OCI-LY7 (cell line): ENCODE data around the gene TERB1. TPM values are rescaled to one million over a fixed set of nuclear protein-coding genes. Genes with fewer than 3 reads are reported as not detected.

Source experiments
- BruUV-seq: library from RNA; stranded (reverse); fragments of 400-500 nt; replicated peaks from 2 replicates; lab custom pipeline; 2021; lab: Mats Ljungman, UMichigan
- CTCF ChIA-PET: fragments of 300-600 bp; sonication (Branson Sonifier 250); formaldehyde crosslinking; loops from one replicate; lab custom pipeline; 2022; ENCODE audit warnings: antibody characterized with exemption; ENCODE audit not compliant: unreplicated experiment; lab: Charles Lee
- POLR2A ChIA-PET: fragments of 300-600 bp; sonication (Branson Sonifier 250); formaldehyde crosslinking; loops from one replicate; lab custom pipeline; 2022; ENCODE audit warnings: antibody characterized with exemption; lab: Charles Lee
- DNase-seq: peaks from one replicate; pipeline ENCODE4 v3.0.0-alpha.2; 2015; ENCODE audit warnings: low spot score
- H2AFZ ChIP-seq: fragments of 200-600 bp; sonication (generic), shearing (Covaris generic); 2 replicates; pipeline ENCODE4 v1.6.1; 2014; ENCODE audit warnings: mild to moderate bottlenecking, antibody characterized with exemption, low read length, moderate library complexity
- H3K27ac ChIP-seq: fragments of 200-600 bp; sonication (generic); 2 replicates; pipeline ENCODE4 v1.5.1; 2014; ENCODE audit warnings: mixed run types, low read depth, mild to moderate bottlenecking, moderate library complexity, low read length, inconsistent platforms; ENCODE audit not compliant: poor library complexity, severe bottlenecking
- H3K36me3 ChIP-seq: fragments of 200-600 bp; sonication (generic); 2 replicates; pipeline ENCODE4 v1.6.1; 2014; ENCODE audit warnings: mild to moderate bottlenecking, antibody characterized with exemption, low read length, moderate library complexity, mixed read lengths; ENCODE audit not compliant: insufficient read depth
- H3K4me1 ChIP-seq: fragments of 200-600 bp; sonication (generic); 2 replicates; pipeline ENCODE4 v1.5.1; 2014; ENCODE audit warnings: mild to moderate bottlenecking, low read length; ENCODE audit not compliant: insufficient read depth, poor library complexity, severe bottlenecking
- H3K4me2 ChIP-seq: fragments of 200-600 bp; sonication (generic); 2 replicates; pipeline ENCODE4 v1.6.1; 2014; ENCODE audit warnings: mild to moderate bottlenecking, low read length
- H3K4me3 ChIP-seq: fragments of 200-600 bp; sonication (generic); 2 replicates; pipeline ENCODE4 v1.5.1; 2014; ENCODE audit warnings: mild to moderate bottlenecking, low read depth, low read length; ENCODE audit not compliant: poor library complexity, severe bottlenecking
- H3K79me2 ChIP-seq: fragments of 200-600 bp; sonication (generic); 2 replicates; pipeline ENCODE4 v1.6.1; 2016; ENCODE audit warnings: low read depth, mild to moderate bottlenecking, low read length, moderate library complexity, mixed read lengths; ENCODE audit not compliant: insufficient read depth
- H3K9me2 ChIP-seq: fragments of 200-600 bp; sonication (generic); 2 replicates; pipeline ENCODE4 v1.6.1; 2016; ENCODE audit warnings: mild to moderate bottlenecking, low read length, mixed read lengths; ENCODE audit not compliant: insufficient read depth
- H3K9me3 ChIP-seq: fragments of 200-600 bp; sonication (generic); 2 replicates; pipeline ENCODE4 v1.6.1; 2014; ENCODE audit warnings: mild to moderate bottlenecking, mixed run types, low read length, mixed read lengths
- H4K20me1 ChIP-seq: fragments of 200-600 bp; sonication (generic); 2 replicates; pipeline ENCODE4 v1.6.1; 2014; ENCODE audit warnings: mild to moderate bottlenecking, antibody characterized with exemption, low read length, moderate library complexity, mixed read lengths; ENCODE audit not compliant: insufficient read depth
- CTCF ChIP-seq: fragments of 200-600 bp; sonication (generic); conservative IDR thresholded peaks from 2 replicates; pipeline ENCODE4 v1.5.1; 2014; ENCODE audit warnings: mild to moderate bottlenecking, antibody characterized with exemption, low read length, moderate library complexity, mixed read lengths
- EZH2phosphoT487 ChIP-seq: fragments of 200-600 bp; sonication (generic); IDR thresholded peaks from 2 replicates; pipeline ENCODE4 v1.6.1; 2018; ENCODE audit warnings: low read depth, borderline replicate concordance, mild to moderate bottlenecking, mixed run types, antibody characterized with exemption, low read length, moderate library complexity, mixed read lengths
- intact Hi-C: fragments of 100-400 bp; cut with micrococcal nuclease; formaldehyde crosslinking; loops from one replicate; pipeline ENCODE4 v1.10.0; 2022; ENCODE audit not compliant: unreplicated experiment
- total RNA-seq, 2 experiments: library from RNA; depleted of rRNA in 1 of 2; stranded (reverse); fragments of >200 nt in 1 of 2; shearing (Covaris generic) in 1 of 2; gene quantifications; 2 replicates each; pipeline ENCODE4 v1.2.3, GENCODE V29; 2014 to 2022

Gene TERB1
- total RNA-seq, 2 experiments from 2014 or later: 0.17 TPM; not detected in 1

GRCh38 chr16:66746048-66746447 lies 55.3 kb downstream of the TERB1 start:
- peaks cover 13% of the 10 kb centered on the region; the same call in 1 of the 2 replicates for H4K20me1 ChIP-seq
- TF ChIP-seq CTCF (no peak), EZH2phosphoT487 (no peak)
- no peaks in the 10 kb centered on the region for H3K9me2 ChIP-seq
- CTCF ChIA-PET: no interaction called here
- H3K4me3 ChIP-seq: no peak overlapping the region
- no TSS peak for BruUV-seq
- H3K79me2 ChIP-seq: peaks cover 32% of the 10 kb centered on the region
- intact Hi-C loops: no loop called here
- no peak for DNase-seq
- no peak overlapping the region for H3K4me2 ChIP-seq
- peaks cover 15% of the 10 kb centered on the region for H3K4me1 ChIP-seq
- H2AFZ ChIP-seq: no peak overlapping the region
- POLR2A ChIA-PET: no interaction called here
- no peak overlapping the region for H3K27ac ChIP-seq
- H3K36me3 ChIP-seq: peaks cover 79% of the 10 kb centered on the region
- no peaks in the 10 kb centered on the region for H3K9me3 ChIP-seq

- H3K36me3 ChIP-seq: peaks cover 96% of the 10 kb centered on the region
- H4K20me1 ChIP-seq: peaks cover 4% of the 10 kb centered on the region
- H3K4me1 ChIP-seq: no peaks in the 10 kb centered on the region
- intact Hi-C loops: no loop called here
- DNase-seq: no peak
- H3K4me2 ChIP-seq: no peak overlapping the region
- H3K9me3 ChIP-seq: no peaks in the 10 kb centered on the region
- H2AFZ ChIP-seq: no peak overlapping the region
- no peak overlapping the region for H3K4me3 ChIP-seq
- no peak overlapping the region for H3K27ac ChIP-seq
- TF ChIP-seq CTCF: no peak
- no peak for TF ChIP-seq EZH2phosphoT487
- H3K79me2 ChIP-seq: peaks cover 12% of the 10 kb centered on the region
- ChIA-PET POLR2A (interaction anchor here (0.6 to 1.5 kb wide), 6 partner anchors 9 to 185 kb away, joined by 3 to 7 read pairs (median 3); partner anchors contain the start of gene DYNC1LI2), CTCF (interaction anchor here (0.9 kb wide), 1 partner anchor 20 kb away, joined by 4 read pairs; no protein-coding TSS in a partner anchor)
- no peaks in the 10 kb centered on the region for H3K9me2 ChIP-seq
- BruUV-seq: TSS peak; percentile 44
Measured at GRCh38 chr16:66741950-66742808, 59.2 kb downstream of the TERB1 start.
